Peyer's patch (tissue), 4 donors: Measurements from ENCODE around the gene GPR26.

Experiments used
- CTCF ChIP-seq, 6 experiments: fragments of 450-650 bp in 4 of 6; fragments of 200-600 bp in 2 of 6; sonication (generic) in 1 of 6; IDR thresholded peaks; one replicate each; pipeline ENCODE4 v1.5.1; 2017 to 2019; ENCODE audit warnings: antibody characterized with exemption in 6 of 6, mild to moderate bottlenecking in 3 of 6, moderate library complexity in 1 of 6
- POLR2A ChIP-seq, 2 donors: fragments of 450-650 bp; IDR thresholded peaks; one replicate each; pipeline ENCODE4 v1.5.1; 2017; ENCODE audit warnings: antibody characterized with exemption in 2 of 2, mild to moderate bottlenecking in 2 of 2, moderate library complexity in 2 of 2

GRCh38 chr10:123643315-123643714 is 22.8 kb upstream of the GPR26 start:
- TF ChIP-seq CTCF (IDR thresholded peaks at IDR 0.05): no peak
- TF ChIP-seq POLR2A (IDR thresholded peaks at IDR 0.05): no peak
